CD4-positive, alpha-beta T cell treated with Interleukin-15 for 1 hour (primary cell): ENCODE results near the gene CCNT1.
A peak's percentile ranks its signal among the peaks of the same experiment; 100 is the strongest.
"Not testable (repeated sequence)": the region's sequence is repeated elsewhere in the genome, so short reads cannot be mapped to it uniquely, and the experiment has no call there.

Experiments used
- DNase-seq: peaks from one replicate; pipeline ENCODE4 v3.0.0-alpha.2; 2020

The CCNT1 gene

DNA sequence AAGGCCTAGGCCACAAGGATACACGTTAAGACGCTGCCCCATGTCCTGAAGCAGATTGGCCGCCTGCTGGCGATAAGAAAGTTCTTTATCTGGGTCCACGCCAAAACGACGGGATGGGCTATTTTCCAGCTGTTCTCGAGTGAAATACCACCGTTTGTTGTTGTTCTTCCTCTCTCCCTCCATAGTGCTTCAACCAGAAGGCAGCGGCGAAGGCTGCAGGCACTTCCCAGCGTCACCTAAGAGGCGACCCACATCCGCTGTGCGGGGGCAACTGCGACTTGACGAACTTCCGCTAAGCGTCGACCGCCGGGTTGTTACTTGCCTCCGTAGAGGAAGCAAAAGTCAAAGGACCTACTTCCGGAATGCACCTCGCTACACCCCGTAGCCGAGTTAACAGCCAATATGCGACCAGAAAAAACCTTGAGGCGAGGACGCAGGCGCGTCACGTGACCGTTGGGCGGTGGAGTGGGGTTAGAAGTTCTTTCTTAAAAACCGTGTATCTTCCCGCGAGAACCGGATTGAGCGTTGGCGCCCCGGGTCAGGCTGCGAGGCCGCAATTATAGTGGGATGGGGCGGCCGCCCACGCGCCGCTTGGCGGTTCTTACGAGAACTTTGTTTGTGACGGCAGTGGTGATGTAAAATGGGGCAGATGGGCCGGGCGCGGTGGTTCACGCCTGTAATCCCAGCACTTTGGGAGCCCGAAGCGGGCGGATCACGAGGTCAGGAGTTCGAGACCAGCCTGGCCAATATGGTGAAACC lies at the start of gene CCNT1:
Gene CCNT1 (minus strand): TSS at position 215 of the 759 bp plus-strand sequence. CDS start 32 bp downstream, at position 183.
- peak; percentile 100 for DNase-seq

DNA sequence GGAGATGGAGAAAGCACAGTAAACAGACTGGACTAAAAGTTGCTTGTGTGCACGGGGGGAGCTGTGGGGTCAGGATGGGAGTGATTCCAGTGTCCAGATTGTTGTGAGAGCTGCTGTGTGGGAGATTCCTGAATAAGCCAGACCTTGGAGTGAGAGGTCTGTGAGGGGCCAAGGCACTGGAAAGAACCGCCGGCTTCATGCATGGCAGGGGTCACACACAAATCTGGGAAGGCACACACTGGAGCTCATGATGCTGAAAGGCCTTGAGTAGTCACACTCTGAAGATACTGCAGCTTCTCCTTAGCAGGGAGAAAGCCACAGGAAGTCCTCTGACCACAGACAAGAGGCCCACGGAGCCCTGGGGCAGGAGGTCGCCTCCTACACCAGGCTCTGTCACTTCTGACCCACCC lies 49.3 kb upstream of the CCNT1 start:
- DNase-seq = peak; percentile 26

DNA sequence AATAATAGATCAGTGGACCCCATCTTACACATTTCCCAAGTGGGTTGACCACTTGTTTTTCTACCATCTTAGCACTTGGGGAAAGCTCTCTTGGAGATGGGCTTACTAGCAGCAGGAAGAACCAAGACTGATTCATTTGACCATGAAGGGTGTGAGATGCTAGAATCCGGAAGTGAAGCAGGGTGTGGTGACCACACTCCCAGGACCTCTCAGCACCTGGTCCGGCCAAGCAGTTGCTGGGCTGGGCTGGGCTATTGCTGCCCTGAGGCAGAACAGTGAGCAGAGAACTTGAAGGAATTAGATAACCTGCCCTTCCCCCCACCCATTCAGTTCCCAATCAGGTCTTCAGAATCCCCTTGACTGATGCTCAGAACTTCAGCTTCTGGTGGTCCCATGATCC lies 48.0 kb upstream of the CCNT1 start:
- no peak for DNase-seq

DNA sequence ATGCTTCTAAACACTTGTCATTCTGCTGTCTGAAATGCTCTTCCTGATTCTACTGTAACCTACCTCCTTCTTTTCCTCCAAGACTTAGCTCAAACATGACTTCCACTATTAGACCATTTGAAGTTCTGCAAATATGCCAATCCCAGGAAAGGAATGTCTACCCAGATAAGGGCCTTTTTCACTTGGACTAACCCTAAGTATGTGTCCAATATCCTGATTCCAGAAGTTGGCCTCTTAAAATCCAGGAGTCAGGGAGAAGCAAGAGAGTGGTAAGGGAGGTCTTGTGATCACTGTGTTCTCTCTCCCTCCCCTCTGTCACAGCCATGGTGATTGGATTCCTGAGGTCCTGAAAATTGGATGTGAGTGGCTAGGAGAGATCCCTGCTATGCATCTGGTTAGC lies 42.2 kb upstream of the CCNT1 start:
- no peak for DNase-seq

DNA sequence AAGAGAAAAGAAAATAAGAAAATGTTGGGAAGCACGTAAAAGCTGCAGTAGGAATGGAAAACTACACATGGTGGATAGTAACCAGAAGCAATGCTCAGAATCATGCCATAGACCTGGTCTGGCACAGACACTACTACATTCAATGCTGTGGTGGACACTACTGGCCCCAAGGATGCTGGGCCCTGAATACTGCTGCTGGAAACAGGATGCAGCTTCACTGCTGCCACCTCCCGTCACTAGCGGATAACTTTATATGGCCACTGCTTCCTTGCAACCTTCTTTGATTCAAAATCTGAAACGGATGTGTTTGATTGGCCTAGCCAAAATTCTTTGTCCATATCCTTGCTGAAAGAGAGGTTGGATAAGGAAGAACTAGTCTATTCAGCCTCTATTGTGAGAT lies 41.7 kb upstream of the CCNT1 start:
- DNase-seq = no peak

DNA sequence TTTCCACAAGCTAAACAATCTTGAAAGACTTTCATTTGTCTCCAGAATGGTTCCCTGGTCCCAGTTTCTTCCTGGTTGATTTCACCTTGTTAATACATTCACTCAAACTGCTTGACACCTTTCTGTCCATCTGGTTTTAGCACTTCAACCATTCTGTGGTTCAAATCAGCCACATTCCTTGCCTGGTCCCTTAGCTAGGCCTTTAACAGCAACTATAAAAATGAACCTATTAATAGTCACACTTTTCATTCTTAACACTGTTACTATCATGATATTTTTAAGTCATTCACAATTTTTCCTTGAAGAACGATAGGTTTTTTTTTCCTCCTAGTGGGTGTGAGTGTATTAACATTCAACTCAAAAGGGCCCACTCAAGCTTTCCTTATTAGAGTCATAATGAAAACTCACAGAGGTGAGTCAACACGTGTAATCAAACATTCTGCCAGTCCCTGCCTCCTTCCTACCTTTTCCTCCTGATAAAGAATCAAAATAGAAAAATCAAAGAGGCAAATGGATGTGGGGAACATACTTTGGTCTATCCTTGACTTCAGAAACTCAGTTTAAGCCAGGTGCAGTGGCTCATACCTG lies 34.4 kb upstream of the CCNT1 start:
- DNase-seq = no peak

DNA sequence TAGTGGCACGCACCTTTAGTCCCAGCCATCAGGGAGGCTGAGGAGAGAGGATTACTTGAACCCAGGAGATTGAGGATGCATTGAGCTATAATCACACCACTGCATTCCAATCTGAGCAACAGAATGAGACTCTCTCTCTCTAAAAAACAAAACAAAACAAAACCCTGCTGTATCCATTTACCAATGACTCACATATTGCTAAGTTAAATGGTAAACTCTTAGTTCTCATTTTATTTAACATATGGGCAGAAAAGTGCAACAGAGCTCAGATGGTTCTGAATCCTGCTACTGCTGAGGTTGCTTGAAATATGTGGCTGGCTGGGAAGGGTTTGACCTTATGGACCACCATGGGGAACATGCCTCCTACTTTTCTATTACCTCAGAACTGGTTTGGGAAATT lies 33.7 kb upstream of the CCNT1 start:
- no peak for DNase-seq

DNA sequence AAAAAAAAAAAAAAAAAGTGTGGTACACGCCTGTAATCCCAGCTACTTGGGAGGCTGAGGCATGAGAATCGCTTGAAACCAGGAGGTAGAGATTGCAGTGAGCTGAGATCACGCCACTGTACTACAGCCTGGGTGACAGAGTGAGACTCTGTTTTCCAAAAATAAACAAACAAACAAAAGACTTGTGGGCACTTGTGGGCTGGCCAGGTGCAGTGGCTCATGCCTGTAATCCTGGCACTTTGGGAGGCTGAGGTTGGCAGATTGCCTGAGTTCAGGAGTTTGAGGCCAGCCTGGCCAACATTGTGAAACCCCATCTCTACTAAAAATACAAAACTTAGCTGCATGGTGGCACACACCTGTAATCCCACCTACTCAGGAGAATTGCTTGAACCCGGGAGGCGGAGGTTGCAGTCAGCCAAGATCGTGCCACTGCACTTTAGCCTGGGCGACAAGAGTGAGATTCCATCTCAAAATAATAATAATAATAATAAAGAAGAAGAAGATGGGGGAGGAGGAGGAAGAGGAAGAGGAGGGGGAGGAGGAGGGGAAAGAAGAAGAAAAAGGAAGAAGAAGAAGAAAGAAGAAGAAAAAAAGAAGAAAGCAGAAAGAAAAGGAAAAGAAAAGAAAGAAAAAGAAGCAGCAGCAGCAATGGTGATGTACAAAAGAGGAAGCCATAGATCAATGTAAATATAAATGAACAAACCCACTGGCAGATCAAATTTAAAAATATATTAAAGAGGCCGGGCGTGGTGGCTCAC lies 27.9 kb upstream of the CCNT1 start:
- no peak for DNase-seq

DNA sequence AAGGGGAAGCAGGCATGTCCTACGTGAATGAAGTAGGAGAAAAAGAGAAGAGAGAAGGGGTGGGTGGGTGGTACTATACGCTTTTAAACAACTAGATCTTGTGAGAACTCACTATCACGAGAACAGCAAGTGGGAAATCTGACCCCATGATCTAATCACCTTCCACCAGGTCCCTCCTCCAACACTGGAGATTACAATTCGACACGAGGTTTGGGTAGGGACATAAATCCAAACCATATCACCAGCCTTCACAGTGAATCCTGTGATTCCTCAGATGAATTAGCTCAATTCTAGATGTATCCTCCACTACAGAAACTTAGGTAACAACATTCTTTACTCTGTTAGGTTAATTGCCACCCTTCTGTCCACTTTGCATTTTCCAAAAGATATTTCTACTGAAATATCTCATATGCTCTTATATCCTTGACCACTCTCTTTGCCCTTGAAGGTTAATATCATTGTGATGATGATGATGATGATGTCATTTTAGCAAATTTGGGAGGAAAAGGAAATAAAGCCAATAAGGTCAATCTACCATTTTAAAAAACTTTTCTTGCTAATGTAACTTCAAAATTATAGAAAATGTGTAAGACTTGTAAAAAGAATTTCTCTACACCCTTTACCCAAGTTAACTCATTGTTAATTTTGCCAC lies 23.2 kb upstream of the CCNT1 start:
- no peak for DNase-seq

DNA sequence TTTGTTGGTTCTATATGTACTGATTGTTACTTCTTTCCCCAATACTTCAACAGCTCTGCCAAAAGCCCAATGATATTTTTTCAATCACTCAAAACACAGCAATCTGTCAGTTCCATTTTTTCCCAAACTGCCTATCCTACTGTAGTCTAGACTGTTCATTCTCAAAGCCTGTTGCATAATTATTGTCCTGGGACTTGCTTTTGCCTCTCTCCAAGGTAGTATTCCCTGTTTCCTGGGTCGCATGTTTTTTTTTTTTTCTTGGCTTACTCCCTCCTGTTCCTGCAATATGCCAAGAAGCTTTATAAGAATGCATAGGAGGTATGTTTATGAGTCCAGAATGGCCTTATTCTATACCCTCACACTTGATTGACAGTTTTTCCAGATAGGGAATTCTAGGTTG lies 19.9 kb upstream of the CCNT1 start:
- no peak for DNase-seq

DNA sequence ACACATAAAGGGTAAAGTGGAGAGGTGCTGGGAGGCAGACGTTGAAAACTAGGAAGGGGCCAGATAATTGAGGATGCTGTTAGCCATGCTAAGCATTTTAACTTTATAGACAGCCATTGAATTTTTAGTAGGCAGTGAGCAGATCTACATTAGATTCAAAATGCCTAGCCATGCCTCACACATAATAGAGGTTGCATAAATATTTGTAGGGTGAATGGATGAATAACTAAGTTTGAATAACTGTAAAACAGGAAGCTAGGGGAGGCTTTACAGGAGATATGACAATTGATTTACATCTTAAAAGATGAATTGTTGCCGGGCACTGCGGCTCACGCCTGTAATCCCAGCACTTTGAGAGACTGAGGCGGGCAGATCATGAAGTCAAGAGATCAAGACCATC lies 12.3 kb upstream of the CCNT1 start:
- no peak for DNase-seq

DNA sequence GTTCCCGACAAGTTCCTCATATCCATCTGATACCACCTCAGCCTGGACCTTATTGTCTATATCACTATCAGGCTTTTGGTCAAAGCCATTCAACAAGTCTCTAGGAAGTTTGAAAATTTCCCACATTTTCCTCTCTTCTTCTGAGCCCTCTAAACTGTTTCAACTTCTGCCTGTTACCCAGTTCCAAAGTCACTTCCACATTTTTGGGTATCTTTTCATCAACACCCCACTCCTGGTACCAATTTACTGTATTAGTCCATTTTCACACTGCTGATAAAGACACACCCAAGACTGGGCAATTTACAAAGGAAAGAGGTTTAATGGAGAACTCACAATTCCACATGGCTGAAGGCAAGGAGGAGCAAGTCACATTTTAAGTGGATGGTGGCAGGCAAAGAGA lies 4.2 kb upstream of the CCNT1 start:
- DNase-seq = not testable (repeated sequence)

DNA sequence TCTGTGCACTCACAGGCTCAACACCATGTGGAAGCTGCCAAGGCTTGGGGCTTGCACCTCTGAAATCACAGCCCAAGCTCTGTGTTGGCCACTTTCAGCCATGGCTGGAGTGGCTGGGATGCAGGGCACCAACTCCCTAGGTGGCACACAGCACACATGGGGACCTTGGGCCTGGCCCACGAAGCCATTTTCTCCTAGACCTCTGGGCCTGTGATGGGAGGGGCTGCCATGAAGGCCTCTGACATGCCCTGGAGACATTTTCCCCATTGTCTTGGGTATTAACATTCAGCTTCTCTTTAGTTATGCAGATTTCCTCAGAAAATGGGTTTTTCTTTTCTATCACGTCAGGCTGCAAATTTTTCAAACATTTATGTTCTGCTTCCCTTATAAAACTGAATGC lies 3.7 kb upstream of the CCNT1 start:
- not testable (repeated sequence) for DNase-seq

DNA sequence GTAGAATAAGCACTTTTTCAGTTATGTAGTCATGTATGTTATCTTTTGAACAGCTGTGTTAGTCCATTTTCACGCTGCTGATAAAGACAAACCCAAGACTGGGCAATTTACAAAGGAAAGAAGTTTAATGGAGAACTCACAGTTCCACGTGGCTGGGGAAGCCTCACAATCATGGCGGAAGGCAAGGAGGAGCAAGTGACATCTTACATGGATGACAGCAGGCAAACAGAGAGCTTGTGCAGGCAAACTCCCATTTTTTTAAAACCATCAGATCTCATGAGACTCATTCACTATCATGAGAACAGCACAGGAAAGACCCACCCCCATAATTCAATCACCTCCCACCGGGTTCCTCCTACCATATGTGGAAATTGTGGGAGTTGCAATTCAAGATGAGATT lies 2.5 kb upstream of the CCNT1 start:
- not testable (repeated sequence) for DNase-seq

DNA sequence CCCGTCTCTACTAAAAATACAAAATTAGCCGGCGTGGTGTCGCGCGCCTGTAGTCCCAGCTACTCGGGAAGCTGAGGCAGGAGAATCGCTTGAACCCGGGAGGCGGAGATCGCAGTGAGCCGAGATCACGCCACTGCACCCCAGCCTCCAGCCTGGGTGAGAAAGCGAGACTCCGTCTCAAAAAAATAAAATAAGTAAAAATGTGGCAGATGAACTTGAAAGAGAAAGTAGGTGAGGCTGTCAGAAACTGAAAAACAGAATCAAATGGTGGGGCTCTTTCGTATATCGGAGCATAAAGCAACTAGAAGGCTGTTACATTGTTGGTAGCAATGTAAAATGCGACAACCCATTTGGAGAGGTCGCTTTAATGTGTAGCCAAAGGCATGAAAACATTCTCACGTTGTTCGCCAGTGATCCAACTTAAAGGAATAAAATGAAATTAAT lies 767 bp upstream of the CCNT1 start:
- no peak for DNase-seq

DNA sequence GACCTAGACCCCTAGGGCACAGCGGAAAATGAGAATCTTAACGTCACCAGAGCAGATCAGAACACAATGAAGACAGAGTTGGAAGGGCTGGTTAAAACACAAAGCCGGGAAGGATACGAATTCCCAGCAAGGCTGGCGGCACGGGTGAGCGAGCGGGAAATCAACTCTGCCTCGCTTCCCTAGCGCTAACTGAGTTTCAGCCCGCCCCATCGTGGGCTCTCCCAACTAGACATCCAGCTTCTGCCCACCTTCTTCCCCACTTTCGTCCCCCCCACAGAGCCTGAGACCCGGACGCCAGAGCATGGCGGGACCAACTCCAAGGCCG lies 377 bp downstream of the CCNT1 start:
- DNase-seq = no peak

DNA sequence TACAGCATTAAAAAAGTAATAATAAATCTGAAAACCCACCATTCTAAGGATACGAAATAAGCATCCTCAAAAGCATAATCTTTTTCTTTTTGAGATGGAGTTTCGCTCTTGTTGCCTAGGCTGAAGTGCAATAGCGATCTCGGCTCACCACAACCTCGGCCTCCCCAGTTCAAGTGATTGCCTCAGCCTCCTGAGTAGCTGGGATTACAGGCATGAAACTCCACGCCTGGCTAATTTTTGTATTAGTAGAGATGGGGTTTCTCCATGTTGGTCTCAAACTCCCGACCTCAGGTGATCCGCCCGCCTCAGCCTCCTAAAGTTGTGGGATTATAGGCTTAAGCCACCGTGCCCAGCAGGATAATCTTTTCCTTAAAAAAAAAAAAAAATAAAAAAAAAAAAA lies 4.3 kb downstream of the CCNT1 start:
- DNase-seq = no peak

DNA sequence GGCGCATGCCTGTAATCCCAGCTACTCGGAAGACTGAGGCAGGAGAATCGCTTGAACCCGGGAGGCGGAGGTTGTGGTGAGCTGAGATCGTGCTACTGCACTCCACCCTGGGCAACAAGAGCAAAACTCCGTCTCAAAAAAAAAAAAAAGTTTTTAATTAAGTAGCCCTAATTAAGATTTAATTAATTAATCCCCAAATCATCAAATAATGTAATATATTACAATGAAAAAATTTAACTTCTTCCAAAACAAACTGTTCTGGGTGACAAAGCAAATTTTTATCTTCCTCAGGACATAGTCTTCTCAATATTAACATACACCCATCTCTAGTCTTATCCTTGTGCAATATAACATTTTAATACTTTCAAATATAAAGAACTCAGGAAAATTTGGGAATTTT lies 17.7 kb downstream of the CCNT1 start:
- DNase-seq = not testable (repeated sequence)

DNA sequence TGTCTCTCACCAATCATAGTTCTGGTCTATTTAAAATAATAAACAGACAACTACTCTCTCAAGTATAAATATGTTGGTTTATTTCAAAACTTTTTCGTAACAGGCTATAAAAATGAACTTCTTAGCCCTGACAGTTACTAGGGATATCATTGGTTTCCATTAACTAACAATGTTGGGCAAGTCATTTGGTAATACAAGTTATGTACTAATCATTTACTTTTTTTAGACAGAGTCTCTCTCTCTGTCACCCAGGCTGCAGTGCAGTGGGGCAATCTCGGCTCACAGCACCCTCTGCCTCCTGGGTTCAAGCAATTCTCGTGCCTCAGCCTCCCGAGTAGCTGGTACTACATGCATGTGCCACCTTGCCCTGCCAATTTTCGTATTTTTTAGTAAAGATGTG lies 19.9 kb downstream of the CCNT1 start:
- DNase-seq = no peak

DNA sequence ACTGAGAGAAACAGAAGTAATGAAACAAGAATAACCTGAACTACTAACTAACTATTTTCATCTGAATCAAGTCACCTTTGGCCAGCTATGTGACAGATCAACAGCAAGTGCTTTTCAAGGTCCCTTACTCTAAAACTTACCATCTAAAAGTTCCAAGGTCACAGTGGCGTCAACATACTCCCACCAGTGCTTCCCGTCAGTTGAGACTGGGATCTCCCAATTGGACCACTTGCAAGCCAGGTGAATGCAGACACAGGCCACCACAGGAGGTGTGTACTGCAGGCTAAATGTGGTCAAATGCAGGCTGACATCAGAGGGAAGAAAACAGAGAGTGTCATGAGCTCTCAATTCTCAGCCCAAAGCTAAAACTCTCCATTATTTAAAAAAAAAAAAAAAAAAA lies 20.6 kb downstream of the CCNT1 start:
- no peak for DNase-seq

DNA sequence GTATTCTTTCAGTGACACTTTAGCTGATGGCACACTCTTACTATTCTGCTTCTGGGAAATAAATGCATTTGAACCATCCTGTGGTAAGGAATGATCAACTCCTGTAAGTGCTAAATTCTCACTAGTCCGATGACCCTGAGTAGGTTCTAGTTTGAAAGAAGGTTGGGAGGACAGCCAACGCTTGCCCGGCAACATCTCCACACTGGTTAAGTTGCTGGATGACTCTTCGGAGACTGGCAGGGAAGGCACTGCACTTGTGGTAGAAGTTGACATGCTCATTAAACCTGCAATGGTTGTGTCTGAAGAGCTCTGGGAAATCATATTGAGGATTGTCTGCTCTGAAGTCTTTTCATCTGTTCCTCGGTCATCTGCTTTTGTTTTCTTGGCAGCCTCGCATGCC lies 22.5 kb downstream of the CCNT1 start:
- no peak for DNase-seq

DNA sequence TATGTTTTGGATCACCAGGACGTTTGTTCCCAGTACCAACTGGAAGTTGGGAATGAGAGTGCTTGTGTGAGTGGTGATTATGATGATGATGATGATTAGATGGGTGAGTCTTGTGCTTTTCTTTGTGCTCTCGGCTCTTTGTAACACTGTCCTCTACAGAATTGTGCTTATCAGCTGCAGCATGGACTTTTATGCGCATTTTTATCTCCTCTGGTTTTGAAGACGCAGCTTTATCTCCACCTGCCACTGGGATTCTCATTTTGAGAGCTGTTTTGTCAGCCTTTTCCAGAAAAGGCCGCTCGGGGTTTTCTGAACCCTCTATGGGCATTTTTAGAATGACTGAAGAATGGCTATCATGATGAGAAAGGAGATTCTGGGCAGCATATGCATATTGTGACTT lies 22.9 kb downstream of the CCNT1 start:
- no peak for DNase-seq

DNA sequence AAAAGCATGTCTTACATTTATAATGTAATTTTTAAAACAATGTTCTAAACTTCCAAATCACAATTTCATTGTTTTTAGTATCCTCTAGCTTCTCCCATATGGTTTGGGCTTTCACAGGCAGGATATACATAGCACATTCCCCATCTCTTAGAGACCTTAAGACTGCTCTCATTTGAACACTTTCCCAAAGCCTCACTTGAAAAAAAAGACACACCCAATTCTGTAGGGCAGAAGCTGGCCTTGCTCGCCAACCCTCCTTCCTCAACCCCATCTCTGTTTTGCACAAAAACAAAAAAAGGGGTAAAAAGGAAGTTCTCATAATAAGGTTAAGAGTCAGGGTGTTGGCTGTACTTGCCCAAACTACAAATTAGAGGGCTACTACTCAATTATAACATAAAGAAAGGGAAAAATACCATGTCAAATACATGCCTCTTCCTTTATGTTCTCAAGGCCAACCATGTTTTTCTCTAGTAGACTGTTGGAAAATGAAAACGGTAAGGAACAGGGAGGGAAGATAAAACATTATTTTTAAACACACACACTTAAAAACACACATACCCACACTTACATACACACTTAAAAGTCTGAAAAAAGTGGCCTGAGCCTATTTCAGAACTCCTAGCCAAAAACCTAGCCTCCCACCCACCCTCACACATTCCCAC lies 24.6 kb downstream of the CCNT1 start:
- no peak for DNase-seq
